ENCODE results near the gene NAA80.

Gene NAA80

DNA sequence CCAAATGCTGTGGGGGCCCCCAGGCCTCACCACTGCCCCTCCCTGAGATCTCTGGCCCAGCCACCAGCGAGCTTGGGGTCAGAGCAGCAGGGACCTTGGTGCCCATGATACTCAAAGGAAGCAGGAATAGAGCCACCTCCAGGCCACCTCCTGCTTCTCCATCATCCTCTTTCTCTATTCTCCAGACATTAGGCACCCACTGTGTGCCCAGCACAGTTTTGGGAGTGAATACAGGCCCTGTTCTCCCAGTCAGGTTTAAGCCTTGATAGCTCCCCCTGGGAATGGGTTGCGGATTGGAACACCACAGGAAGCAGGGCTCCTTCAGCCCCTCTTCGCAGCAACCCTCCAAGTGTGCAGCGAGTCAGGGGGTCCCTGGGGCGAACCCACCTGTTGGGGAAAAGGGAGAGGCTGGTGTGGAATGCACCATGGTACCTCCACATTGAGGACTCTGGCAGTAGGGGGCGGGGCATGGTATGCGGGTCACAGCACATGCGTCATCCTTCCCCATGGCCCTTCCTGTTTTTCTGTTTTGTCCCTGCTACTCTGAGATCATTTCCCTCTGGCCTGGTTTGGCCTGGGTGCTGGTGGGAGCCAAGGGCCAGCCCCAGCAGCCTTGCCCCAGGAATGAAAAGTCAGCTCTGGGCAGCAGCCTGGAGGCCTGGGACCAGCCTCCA is 44.5 kb downstream of the NAA80 start:
- DNase-seq: peak; percentile 60

DNA sequence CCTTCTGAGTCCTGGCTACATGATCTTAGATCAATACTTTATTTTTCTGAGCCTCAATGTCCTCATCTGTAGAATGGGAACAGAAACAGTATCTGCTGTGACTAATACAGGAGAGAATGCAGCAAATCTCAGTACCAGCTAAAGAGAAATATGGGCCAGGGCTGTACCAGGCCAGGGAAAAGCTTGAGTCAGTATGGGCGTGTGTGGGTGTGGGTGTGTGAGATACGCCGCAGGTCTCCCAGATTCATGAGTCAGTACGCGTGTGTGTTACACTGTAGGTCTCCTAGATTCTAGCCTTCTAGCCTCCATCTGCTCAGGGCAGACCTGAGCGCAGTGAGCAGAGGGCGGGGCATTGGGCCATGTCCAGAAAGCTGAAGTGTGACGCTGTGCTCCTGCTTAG is 48.0 kb downstream of the NAA80 start:
- DNase-seq: no peak

DNA sequence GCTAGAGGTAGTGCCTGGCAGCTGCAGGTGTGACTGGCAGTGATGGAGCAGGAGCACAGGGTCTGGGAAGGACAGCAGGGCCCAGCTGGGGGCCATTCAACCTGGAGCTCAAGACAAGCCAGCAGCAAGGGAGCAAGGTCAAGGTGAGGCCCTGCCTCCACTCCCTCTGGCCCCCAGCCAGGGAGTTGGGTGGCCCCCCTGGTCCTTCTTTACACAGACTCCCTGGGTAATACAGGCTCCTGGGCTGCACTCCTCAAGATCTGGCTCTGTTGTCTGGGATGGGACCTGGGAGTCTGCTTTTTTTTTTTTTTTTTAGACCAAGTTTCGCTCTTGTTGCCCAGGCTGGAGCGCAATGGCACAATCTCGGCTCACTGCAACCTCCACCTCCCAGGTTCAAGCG is 48.7 kb downstream of the NAA80 start:
- DNase-seq: no peak

DNA sequence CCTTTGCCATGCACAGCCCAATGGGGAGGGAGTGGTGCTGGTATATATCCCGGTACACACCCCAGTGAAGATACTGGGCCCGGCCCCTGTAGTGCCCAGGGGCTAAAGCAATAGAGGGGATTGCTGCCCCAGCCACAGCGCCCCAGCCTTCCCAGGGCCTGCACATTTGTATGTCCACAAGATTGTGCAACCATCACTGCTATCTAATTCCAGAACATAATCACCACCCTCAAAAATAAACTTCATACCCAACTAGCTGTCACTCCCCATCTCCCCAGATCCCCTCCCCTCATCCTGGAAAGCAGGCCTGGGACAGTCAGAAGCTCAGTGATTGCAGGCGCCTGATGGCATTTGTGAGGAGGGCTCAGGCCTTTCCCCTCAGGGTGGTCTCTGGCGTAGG is 49.7 kb downstream of the NAA80 start:
- no peak for DNase-seq

DNA sequence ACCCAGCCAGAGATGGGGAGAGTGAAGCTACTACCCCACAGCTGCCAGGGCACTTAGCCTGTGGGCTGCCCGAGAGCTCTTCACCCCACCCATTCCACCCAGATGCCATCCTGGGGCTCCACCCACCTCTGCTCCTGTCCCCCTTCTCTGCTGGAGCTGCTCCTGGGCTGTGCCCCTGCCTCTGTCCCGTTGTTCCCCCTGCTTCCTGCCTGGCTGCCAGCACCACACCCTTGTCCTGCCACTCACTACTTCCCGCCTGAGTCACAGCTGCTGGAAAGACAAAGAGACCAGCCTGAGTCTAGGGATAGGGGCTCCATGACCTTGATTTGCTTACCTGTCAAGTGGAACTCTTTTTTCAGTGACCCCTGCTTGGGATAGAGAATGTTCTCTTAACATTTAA is 50.8 kb downstream of the NAA80 start:
- no peak for DNase-seq

GRCh38 chr3:50246517-50246954 is 52.7 kb downstream of the NAA80 start:
- peak; percentile 86 for DNase-seq

All from femur (tissue), 1 donor.